Vagina (tissue), 2 donors: ENCODE data around the gene ERG.

Source experiments
- CTCF ChIP-seq, 3 experiments: fragments of 450-650 bp in 2 of 3; fragments of 200-600 bp in 1 of 3; sonication (generic) in 1 of 3; IDR thresholded peaks; one replicate each; pipeline ENCODE4 v1.5.1; 2017 to 2019; ENCODE audit warnings: antibody characterized with exemption in 3 of 3, mild to moderate bottlenecking in 2 of 3, moderate library complexity in 2 of 3
- POLR2A ChIP-seq, 2 donors: fragments of 450-650 bp; IDR thresholded peaks; one replicate each; pipeline ENCODE4 v1.6.1; 2017; ENCODE audit warnings: antibody characterized with exemption in 2 of 2, mild to moderate bottlenecking in 2 of 2, moderate library complexity in 2 of 2
- POLR2AphosphoS5 ChIP-seq, 2 donors: sonication (generic); formaldehyde crosslinking; IDR thresholded peaks; one replicate each; pipeline ENCODE4 v1.9.0; 2017; ENCODE audit warnings: antibody characterized with exemption in 2 of 2, mild to moderate bottlenecking in 2 of 2, low read depth in 1 of 2; ENCODE audit not compliant: insufficient read depth in 1 of 2

GRCh38 chr21:38384675-38385426 lies 113.4 kb downstream of the ERG start:
- no peak for TF ChIP-seq POLR2A (IDR thresholded peaks at IDR 0.05)
- TF ChIP-seq CTCF (IDR thresholded peaks at IDR 0.05): no peak
- peak in 1 of 2 donors; percentile 10 for TF ChIP-seq POLR2AphosphoS5 (IDR thresholded peaks at IDR 0.05; ENCODE audit: insufficient read depth in 1 of 2, low read depth in 1 of 2)
